K562 (cell line): Measurements from ENCODE around the gene TAF8.

Experiments used
- ATF6 ChIP-seq: sonication (generic); formaldehyde crosslinking; IDR thresholded peaks from 2 replicates; pipeline ENCODE4 v1.4.0; 2020; ENCODE audit warnings: mild to moderate bottlenecking, missing genetic modification reagents
- CTCF ChIP-seq, 3 experiments: IDR thresholded peaks in 2 of 3; conservative IDR thresholded peaks in 1 of 3; 2 replicates each; pipeline ENCODE4 v1.5.1; 2011 to 2012; ENCODE audit warnings: low read length in 3 of 3, mild to moderate bottlenecking in 3 of 3, control low read depth in 2 of 3, improper control_type of control experiment in 1 of 3, inconsistent platforms in 1 of 3, low read depth in 1 of 3, mixed read lengths in 1 of 3, moderate library complexity in 1 of 3; ENCODE audit not compliant: insufficient read depth in 2 of 3
- GABPA ChIP-seq: fragments of 200-800 bp; sonication (Bioruptor generic); conservative IDR thresholded peaks from 2 replicates; pipeline ENCODE4 v1.6.1; 2016; ENCODE audit warnings: low read depth, missing genetic modification characterization, missing compliant biosample characterization
- HNRNPH1 ChIP-seq: fragments of 200-400 bp; formaldehyde crosslinking; optimal IDR thresholded peaks from 2 replicates; pipeline ENCODE3; 2017; ENCODE audit warnings: low read depth, mild to moderate bottlenecking, low read length, moderate library complexity
- KAT8 ChIP-seq: fragments of 450-650 bp; IDR thresholded peaks from 2 replicates; pipeline ENCODE4 v1.6.1; 2016; ENCODE audit warnings: low read depth, mild to moderate bottlenecking
- NBN ChIP-seq: fragments of 450-650 bp; IDR thresholded peaks from 2 replicates; pipeline ENCODE4 v1.6.1; 2016; ENCODE audit warnings: low read depth, mild to moderate bottlenecking
- NFYB ChIP-seq: IDR thresholded peaks from 2 replicates; pipeline ENCODE4 v1.6.1; 2011; ENCODE audit warnings: mild to moderate bottlenecking, moderate library complexity; ENCODE audit not compliant: insufficient read length; ENCODE audit errors: extremely low read depth
- PHB2 ChIP-seq: fragments of 450-650 bp; IDR thresholded peaks from 2 replicates; pipeline ENCODE4 v1.6.1; 2017; ENCODE audit warnings: low read depth
- RFX5 ChIP-seq: IDR thresholded peaks from 2 replicates; pipeline ENCODE4 v1.6.1; 2011; ENCODE audit warnings: low read depth, mild to moderate bottlenecking, improper control_type of control experiment, low read length

- no peak for TF ChIP-seq NBN
- no peak for TF ChIP-seq NFYB
- no peak for TF ChIP-seq ATF6 (CRISPR knock-in tag)
- no peak for TF ChIP-seq CTCF (IDR thresholded peaks at IDR 0.05 in 2 of 3, conservative IDR thresholded peaks at IDR 0.05 in 1 of 3; ENCODE audit: insufficient read depth in 2 of 3, low read depth in 1 of 3, low read length in 3 of 3)
- no peak for TF ChIP-seq KAT8
- TF ChIP-seq PHB2 = no peak
- no peak for TF ChIP-seq HNRNPH1
- no peak for TF ChIP-seq RFX5
- TF ChIP-seq GABPA = no peak
These were observed 37.8 kb downstream of the TAF8 start for GRCh38 chr6:42088101-42088591.
